Testis (tissue), 3 donors: ENCODE data around the gene CD63. TPM values are rescaled to one million over a fixed set of nuclear protein-coding genes. Genes with fewer than 3 reads are reported as not detected.

ENCODE experiments used
- DNase-seq: peaks from one replicate; pipeline ENCODE4 v3.0.0-alpha.2; 2019
- H3K27ac ChIP-seq, 2 donors: fragments of 200-600 bp; sonication (generic); one replicate each; pipeline ENCODE4 v1.5.1; 2019
- H3K27me3 ChIP-seq: fragments of 200-600 bp; sonication (generic); one replicate; pipeline ENCODE4 v1.5.1; 2019
- H3K36me3 ChIP-seq: fragments of 200-600 bp; sonication (generic); one replicate; pipeline ENCODE4 v1.5.1; 2017; ENCODE audit warnings: low read depth; ENCODE audit errors: missing control alignments
- H3K4me1 ChIP-seq: fragments of 200-600 bp; sonication (generic); one replicate; pipeline ENCODE4 v1.5.1; 2019
- H3K4me3 ChIP-seq, 2 donors: fragments of 200-600 bp; sonication (generic); one replicate each; pipeline ENCODE4 v1.5.1; 2017 to 2019
- H3K9me3 ChIP-seq: fragments of 200-600 bp; sonication (generic); one replicate; pipeline ENCODE4 v1.5.1; 2017
- POLR2A ChIP-seq: fragments of 450-650 bp; IDR thresholded peaks from one replicate; pipeline ENCODE4 v1.6.1; 2017; ENCODE audit warnings: antibody characterized with exemption, mild to moderate bottlenecking, moderate library complexity
- WGBS, 2 donors: methylation state at CpG; one replicate each; pipeline ENCODE4 v1.1.5; 2018; 5-methylcytosine and 5-hydroxymethylcytosine counted together
- intact Hi-C: fragments of 100-400 bp; cut with DNase I; formaldehyde crosslinking; loops from one replicate; pipeline ENCODE4 v1.15.1; 2023; ENCODE audit warnings: low total_unique reads
- polyA plus RNA-seq: library from polyadenylated mRNA; stranded (reverse); fragments of 350-450 nt; fragmentation: Illumina TruSeq; extraction: RNeasy Lipid Tissue Mini Kit (QIAGEN cat#74804); gene quantifications from one replicate; pipeline ENCODE4 v1.2.3, GENCODE V29; 2014; ENCODE audit warnings: low read depth, low replicate concordance; ENCODE audit not compliant: insufficient read depth
- total RNA-seq, 2 donors: library from RNA; depleted of rRNA; stranded (reverse); fragments of >200 nt; gene quantifications; one replicate each; pipeline ENCODE4 v1.2.3, GENCODE V29; 2016
- TF ChIP-seq, protein P1 (sequence below), 3 experiments: fragments of 450-650 bp in 2 of 3; fragments of 200-600 bp in 1 of 3; sonication (generic) in 1 of 3; IDR thresholded peaks; one replicate each; pipeline ENCODE4 v1.5.1; 2016 to 2019; ENCODE audit warnings: antibody characterized with exemption in 3 of 3, mild to moderate bottlenecking in 2 of 3, moderate library complexity in 1 of 3

The CD63 gene
- total and polyA plus RNA-seq, 3 donors from 2014 or later: 600 to 668 (median 655) TPM

DNA sequence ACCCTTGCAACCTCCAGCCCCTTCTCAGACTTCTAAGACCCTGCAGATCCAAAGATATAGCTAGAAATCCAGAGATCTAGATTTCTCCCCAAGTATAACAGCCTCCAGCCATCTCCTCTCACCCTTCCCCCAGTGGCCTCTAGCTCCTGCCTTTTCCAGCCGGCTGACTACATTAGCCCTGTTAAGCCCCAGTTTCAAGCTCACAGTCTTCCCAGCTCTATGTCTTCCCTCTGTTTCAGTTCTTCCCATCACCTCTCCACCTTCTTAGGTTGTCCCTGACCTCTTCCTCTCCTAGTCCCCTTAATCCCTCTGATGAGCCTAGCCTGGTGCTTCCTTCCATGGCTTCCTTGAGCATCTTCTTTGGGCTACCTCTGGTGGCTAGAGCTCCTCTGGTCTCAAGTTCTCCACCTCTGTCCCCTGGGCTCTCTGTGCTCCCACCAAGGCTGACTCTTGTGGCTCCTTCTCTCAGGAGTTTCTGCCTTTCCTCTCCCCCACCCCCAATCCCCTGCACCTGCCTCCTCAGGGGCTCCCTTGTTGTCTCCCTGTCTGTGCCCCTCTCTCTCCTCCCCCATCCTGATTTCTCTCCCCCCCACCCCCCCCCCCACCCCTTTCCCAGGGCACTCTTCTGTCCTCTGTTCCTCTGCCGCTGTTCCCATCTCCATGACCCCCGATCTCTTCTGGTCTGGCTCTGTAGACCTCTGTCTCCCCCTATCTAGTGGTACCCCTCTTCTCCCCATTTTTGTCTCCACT is 13.3 kb upstream of the CD63 start:
- Histone ChIP-seq H3K4me1 (peaks cover 36% of the 10 kb centered on the region), H3K27ac (peak overlapping the region in 1 of 2 donors; percentile 44), H3K9me3 (no peaks in the 10 kb centered on the region), H3K27me3 (no peaks in the 10 kb centered on the region), H3K4me3 (no peak overlapping the region), H3K36me3 (no peaks in the 10 kb centered on the region)
- 11 to 32% methylated on average over 3 of the region's 3 CpGs for WGBS, 2 donors
- DNase-seq: no peak
- intact Hi-C loops: loop anchor here (10.0 kb wide), 1 partner anchor 193 kb away; the partner anchor contains the start of gene DGKA
- TF ChIP-seq, protein P1, sequence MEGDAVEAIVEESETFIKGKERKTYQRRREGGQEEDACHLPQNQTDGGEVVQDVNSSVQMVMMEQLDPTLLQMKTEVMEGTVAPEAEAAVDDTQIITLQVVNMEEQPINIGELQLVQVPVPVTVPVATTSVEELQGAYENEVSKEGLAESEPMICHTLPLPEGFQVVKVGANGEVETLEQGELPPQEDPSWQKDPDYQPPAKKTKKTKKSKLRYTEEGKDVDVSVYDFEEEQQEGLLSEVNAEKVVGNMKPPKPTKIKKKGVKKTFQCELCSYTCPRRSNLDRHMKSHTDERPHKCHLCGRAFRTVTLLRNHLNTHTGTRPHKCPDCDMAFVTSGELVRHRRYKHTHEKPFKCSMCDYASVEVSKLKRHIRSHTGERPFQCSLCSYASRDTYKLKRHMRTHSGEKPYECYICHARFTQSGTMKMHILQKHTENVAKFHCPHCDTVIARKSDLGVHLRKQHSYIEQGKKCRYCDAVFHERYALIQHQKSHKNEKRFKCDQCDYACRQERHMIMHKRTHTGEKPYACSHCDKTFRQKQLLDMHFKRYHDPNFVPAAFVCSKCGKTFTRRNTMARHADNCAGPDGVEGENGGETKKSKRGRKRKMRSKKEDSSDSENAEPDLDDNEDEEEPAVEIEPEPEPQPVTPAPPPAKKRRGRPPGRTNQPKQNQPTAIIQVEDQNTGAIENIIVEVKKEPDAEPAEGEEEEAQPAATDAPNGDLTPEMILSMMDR (IDR thresholded peaks at IDR 0.05): no peak
- TF ChIP-seq POLR2A: no peak

DNA sequence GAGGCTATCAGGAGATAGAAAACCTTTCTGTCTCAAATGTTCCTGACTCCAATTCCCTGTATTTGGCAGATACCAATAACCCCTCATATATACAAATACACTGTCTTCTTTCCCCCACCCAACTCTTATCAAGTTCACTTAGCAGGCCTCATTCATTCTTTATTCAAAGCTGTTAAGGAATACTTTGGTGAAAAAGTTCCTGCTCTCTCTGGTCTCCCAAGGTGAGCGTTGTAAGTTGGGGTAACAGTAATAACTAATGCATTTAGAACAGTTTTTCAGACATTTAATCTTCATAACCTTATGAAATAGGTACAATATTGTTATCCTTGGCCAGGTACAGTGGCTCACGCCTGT is 10.2 kb upstream of the CD63 start:
- WGBS, 2 donors: 63 to 82% methylated on average over 2 of the region's 2 CpGs
- H3K9me3 ChIP-seq: no peaks in the 10 kb centered on the region
- peak overlapping the region; percentile 46 to 69 for H3K4me3 ChIP-seq
- DNase-seq: no peak
- H3K36me3 ChIP-seq: no peaks in the 10 kb centered on the region
- H3K27ac ChIP-seq: peak overlapping the region in 1 of 2 donors; percentile 85
- intact Hi-C loops: loop anchor here (10.0 kb wide), 1 partner anchor 66 kb away; no protein-coding TSS in a partner anchor
- H3K27me3 ChIP-seq: no peaks in the 10 kb centered on the region
- TF ChIP-seq POLR2A: no peak
- TF ChIP-seq, protein P1 (IDR thresholded peaks at IDR 0.05): no peak
- H3K4me1 ChIP-seq: peaks cover 21% of the 10 kb centered on the region

DNA sequence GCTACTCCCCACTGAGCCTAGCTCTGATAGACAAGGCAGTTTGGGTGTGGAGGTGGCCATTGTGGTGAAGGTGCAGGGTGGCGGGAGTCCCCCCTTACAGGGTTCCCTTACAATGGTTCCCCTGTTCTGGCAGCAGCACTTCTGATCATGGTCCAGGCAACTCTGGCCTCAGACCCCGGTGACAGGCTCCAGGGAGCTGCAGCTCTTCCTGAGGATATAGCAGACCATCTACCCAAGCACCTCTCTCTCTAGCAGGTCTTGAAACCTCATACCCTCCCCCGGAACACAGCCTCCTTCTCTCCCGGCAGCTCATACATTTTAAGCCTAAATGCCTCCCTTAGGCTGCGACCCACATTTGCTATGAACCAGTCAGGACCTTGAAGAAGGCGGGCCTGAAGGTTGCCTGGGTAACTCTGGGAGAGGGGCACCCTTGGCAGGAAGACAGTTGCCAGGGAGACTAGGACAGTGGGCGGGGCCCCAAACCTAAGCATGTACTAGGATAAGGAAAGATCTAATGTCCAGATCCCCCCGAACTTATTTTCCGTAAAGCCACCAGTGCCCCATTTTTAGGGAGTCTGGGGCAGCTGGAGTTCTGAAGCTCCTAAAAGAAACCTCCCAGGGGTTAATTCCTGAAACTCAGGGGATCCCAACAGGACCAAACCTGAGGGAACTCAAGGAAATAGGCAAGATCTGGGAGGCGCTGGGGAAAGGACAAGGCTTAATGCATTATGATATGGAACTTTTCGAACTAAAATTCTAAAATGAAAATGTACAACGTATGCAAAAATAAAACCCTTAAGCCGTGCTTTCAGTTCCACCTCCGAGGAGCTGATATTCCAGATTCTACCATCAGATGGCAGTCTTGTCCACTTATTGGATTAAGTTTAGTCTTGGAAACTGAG is 9.6 kb upstream of the CD63 start:
- intact Hi-C loops: loop anchor here (10.0 kb wide), 1 partner anchor 66 kb away; no protein-coding TSS in a partner anchor
- DNase-seq: peak; percentile 93
- WGBS, 2 donors: 0 to 1% methylated on average over 13 to 14 of the region's 14 CpGs
- H3K27me3 ChIP-seq: no peaks in the 10 kb centered on the region
- H3K27ac ChIP-seq: peak overlapping the region; percentile 69 to 85
- peaks cover 15% of the 10 kb centered on the region for H3K4me1 ChIP-seq
- no peaks in the 10 kb centered on the region for H3K9me3 ChIP-seq
- TF ChIP-seq, protein P1 (IDR thresholded peaks at IDR 0.05): peak; percentile 81 to 97 (median 96)
- no peak for TF ChIP-seq POLR2A
- H3K4me3 ChIP-seq: peak overlapping the region; percentile 46 to 69
- H3K36me3 ChIP-seq: no peaks in the 10 kb centered on the region

DNA sequence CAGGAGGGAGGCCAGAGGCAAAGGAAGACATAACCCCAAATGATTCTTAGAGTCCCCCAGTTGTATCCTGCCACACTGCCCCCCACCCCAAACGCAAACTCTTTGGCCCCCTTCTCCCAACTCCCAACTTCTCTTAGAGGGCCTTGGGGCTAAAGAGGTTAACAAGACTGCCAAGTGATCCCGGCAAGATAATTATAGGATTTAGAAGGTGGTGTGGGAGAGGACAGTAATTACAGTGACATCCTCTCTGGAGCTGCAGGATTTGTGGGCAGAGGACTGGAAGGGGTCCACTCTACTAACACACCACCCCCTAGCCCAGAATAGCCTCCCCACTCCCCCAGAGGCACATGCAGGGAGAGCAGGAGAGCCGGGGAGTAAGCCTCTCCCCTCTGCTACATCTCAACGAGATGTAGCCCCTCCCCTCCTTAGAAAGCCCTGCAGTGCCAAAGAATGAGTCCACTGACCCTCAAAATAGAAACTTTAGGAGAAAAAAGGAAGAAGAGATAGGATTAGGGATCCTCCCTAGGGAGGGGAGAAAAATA is 8.8 kb upstream of the CD63 start:
- TF ChIP-seq POLR2A: no peak
- TF ChIP-seq, protein P1 (IDR thresholded peaks at IDR 0.05): no peak
- peaks cover 15% of the 10 kb centered on the region for H3K4me1 ChIP-seq
- no peaks in the 10 kb centered on the region for H3K9me3 ChIP-seq
- no peak for DNase-seq
- 13 to 16% methylated on average over 4 of the region's 4 CpGs for WGBS, 2 donors
- intact Hi-C loops: loop anchor here (10.0 kb wide), 1 partner anchor 67 kb away; no protein-coding TSS in a partner anchor
- no peaks in the 10 kb centered on the region for H3K36me3 ChIP-seq
- H3K27ac ChIP-seq: peak overlapping the region; percentile 69 to 85
- H3K4me3 ChIP-seq: peak overlapping the region in 1 of 2 donors; percentile 69
- no peaks in the 10 kb centered on the region for H3K27me3 ChIP-seq
